Measurements from ENCODE around the gene CAPN15.

Gene CAPN15

DNA sequence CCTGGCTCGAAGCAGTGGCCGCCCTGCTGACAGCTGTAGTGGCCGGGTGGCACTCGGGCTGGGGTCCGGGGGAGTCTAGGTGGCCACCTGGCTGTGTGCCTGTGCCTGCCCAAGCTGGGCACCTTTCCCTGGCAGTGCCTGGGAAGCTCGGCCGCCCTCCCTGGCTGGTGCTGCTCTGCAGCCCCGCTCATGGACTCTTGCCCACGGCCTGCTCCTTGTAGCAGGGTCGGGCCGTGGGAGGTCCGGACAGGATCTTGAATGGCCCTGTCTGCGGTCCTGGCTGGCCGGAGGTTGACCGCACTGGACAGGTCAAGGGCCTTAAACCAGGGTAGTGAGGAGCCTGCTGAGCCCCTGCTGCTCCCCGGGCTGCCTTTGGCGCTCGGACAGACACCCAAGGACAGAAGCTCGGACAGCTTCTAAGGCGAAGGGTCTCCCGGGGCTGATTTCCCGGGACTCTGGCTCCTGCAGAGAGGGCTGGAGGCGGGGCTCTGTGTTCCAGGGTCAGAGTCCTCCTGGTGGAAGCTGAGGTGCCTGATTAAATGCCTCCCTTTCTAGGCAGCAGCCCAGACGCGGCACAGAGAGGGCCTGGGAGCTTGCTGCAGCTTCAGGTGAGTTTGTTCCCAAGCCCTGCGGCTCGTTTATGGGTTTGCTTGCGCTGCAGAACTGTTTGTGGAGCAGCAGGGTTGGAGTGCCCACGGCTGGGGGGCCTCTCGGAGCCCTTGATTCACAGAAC lies 6.0 kb downstream of the CAPN15 start:
- Histone ChIP-seq H4K20me1 (ENCODE audit: insufficient read depth) (peaks cover 11% of the 10 kb centered on the region), H3K36me3 (ENCODE audit: insufficient read depth) (no peaks in the 10 kb centered on the region), H3K27ac (no peak overlapping the region), H3K79me2 (ENCODE audit: insufficient read depth, low read depth) (peaks cover 96% of the 10 kb centered on the region), H3K9ac (no peak overlapping the region), H3K4me2 (no peak overlapping the region), H3K4me3 (IDR thresholded peaks at IDR 0.05; ENCODE audit: insufficient read depth, low read depth, low read length) (no peak overlapping the region), H2AFZ (ENCODE audit: low read depth) (no peak overlapping the region), H3K27me3 (ENCODE audit: insufficient read depth, low read depth) (no peaks in the 10 kb centered on the region), H3K4me1 (ENCODE audit: low read depth, poor library complexity, severe bottlenecking) (peaks cover 32% of the 10 kb centered on the region)
- TF ChIP-seq CTCF (conservative IDR thresholded peaks at IDR 0.05; ENCODE audit: low read depth, low read length): no peak

- Histone ChIP-seq H3K4me2 (no peak overlapping the region), H3K27ac (no peak overlapping the region), H4K20me1 (ENCODE audit: insufficient read depth) (peaks cover 7% of the 10 kb centered on the region), H2AFZ (ENCODE audit: low read depth) (no peak overlapping the region), H3K4me1 (ENCODE audit: low read depth, poor library complexity, severe bottlenecking) (peaks cover 30% of the 10 kb centered on the region), H3K79me2 (ENCODE audit: insufficient read depth, low read depth) (peaks cover 91% of the 10 kb centered on the region), H3K36me3 (ENCODE audit: insufficient read depth) (no peaks in the 10 kb centered on the region), H3K9ac (no peak overlapping the region), H3K4me3 (IDR thresholded peaks at IDR 0.05; ENCODE audit: insufficient read depth, low read depth, low read length) (no peak overlapping the region), H3K27me3 (ENCODE audit: insufficient read depth, low read depth) (no peaks in the 10 kb centered on the region)
- no peak for TF ChIP-seq CTCF (conservative IDR thresholded peaks at IDR 0.05; ENCODE audit: low read depth, low read length)
These were observed 6.6 kb downstream of the CAPN15 start for GRCh38 chr16:534135-534534.

DNA sequence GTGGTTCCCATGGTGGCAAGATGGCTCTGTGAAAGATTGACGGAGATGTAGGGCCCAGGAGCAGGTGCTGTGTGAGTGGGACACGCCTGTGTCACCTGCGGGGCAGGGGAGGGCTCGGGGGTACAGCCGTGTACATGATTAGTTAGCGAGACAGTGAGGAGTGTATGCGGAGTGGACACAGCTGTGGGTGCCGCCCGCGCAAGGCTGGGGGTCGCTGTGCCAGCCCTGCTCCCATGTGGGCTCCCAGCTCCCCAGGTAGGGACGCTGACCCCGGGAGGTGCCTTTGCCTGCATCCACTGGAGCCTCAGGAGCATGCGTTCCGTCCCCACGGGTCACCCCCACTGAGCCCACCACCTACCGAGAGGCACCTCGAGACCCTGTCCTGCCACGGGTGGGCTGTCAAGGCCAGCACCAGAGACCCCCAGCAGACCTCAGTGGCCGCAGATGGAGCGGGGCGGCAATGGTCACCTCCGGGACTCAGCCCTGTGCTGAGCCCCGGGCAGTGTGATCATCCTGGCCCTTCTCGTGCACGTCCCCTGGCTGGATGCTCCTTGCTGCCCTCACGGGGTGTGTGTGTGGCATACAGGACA lies 7.4 kb downstream of the CAPN15 start:
- H3K36me3 ChIP-seq (ENCODE audit: insufficient read depth): no peaks in the 10 kb centered on the region
- peaks cover 22% of the 10 kb centered on the region for H3K4me1 ChIP-seq (ENCODE audit: low read depth, poor library complexity, severe bottlenecking)
- no peak overlapping the region for H3K4me2 ChIP-seq
- H2AFZ ChIP-seq (ENCODE audit: low read depth): no peak overlapping the region
- no peak overlapping the region for H3K9ac ChIP-seq
- no peak overlapping the region for H3K4me3 ChIP-seq (IDR thresholded peaks at IDR 0.05; ENCODE audit: insufficient read depth, low read depth, low read length)
- no peaks in the 10 kb centered on the region for H3K27me3 ChIP-seq (ENCODE audit: insufficient read depth, low read depth)
- no peak for TF ChIP-seq CTCF (conservative IDR thresholded peaks at IDR 0.05; ENCODE audit: low read depth, low read length)
- no peak overlapping the region for H3K27ac ChIP-seq
- H3K79me2 ChIP-seq (ENCODE audit: insufficient read depth, low read depth): peaks cover 88% of the 10 kb centered on the region
- H4K20me1 ChIP-seq (ENCODE audit: insufficient read depth): peaks cover 2% of the 10 kb centered on the region; the same call in 1 of the 2 replicates

DNA sequence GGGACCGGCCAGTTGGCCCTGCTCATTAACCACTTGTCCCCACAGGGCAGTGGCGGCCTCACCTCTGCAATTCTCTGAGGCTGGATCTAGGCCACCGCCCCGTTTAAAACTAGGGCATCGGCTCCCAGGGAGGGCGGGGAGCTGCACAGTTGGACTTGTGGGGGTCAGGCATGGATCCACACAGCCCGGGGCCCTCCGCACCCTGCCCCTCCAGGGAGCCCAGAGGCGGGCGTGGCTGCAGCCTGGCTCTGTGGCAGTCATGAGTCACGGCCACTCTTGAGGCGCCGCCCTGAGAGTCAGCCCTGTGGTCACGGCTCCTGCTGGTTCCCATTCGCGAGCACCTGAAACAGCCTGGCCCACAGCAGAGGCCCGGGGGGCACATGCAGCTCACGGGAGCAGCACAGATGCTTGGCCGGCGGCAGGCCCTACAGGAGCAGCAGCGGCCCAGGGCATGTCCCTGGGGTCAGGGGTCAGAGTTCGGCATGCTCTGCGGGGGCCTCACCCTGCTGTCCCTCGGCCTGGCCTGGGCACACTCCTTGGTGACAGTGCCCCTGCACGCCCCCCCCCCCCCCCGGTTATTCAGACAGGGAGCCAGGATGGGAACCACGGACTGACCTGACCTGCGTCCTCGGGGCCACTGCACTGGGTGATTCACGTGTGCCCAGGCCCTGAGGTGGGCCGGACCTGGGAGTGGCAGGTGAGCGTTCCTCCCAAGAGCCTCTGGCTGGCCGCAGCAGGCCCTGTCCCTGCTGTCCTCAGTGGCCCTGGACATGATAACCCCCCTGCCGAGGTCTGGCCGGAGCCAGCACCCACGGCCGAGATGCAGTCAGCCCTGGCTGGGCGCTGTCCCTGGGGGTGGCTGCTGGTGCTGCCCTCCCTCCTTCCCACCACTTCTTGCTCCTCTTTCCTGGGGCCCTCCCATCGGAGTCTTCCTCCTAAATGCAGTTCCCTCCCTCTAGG lies 8.2 kb downstream of the CAPN15 start:
- Histone ChIP-seq H3K4me1 (ENCODE audit: low read depth, poor library complexity, severe bottlenecking) (peaks cover 17% of the 10 kb centered on the region), H2AFZ (ENCODE audit: low read depth) (no peak overlapping the region), H3K27ac (no peak overlapping the region), H3K27me3 (ENCODE audit: insufficient read depth, low read depth) (no peaks in the 10 kb centered on the region), H3K4me2 (no peak overlapping the region), H3K9ac (no peak overlapping the region), H4K20me1 (ENCODE audit: insufficient read depth) (no peaks in the 10 kb centered on the region), H3K79me2 (ENCODE audit: insufficient read depth, low read depth) (peaks cover 88% of the 10 kb centered on the region), H3K4me3 (IDR thresholded peaks at IDR 0.05; ENCODE audit: insufficient read depth, low read depth, low read length) (no peak overlapping the region), H3K36me3 (ENCODE audit: insufficient read depth) (no peaks in the 10 kb centered on the region)
- TF ChIP-seq CTCF (conservative IDR thresholded peaks at IDR 0.05; ENCODE audit: low read depth, low read length): no peak

Measured in KMS-11 (cell line).